ENCODE measurements around the gene TMEM131L. TPM values are rescaled to one million over a fixed set of nuclear protein-coding genes. Genes with fewer than 3 reads are reported as not detected.

TMEM131L gene
- total and polyA plus RNA-seq, 2 donors (not counting 3 experiments of a cell fraction or from before 2014, with no cell fraction given): 7.7 to 21.2 TPM

DNA sequence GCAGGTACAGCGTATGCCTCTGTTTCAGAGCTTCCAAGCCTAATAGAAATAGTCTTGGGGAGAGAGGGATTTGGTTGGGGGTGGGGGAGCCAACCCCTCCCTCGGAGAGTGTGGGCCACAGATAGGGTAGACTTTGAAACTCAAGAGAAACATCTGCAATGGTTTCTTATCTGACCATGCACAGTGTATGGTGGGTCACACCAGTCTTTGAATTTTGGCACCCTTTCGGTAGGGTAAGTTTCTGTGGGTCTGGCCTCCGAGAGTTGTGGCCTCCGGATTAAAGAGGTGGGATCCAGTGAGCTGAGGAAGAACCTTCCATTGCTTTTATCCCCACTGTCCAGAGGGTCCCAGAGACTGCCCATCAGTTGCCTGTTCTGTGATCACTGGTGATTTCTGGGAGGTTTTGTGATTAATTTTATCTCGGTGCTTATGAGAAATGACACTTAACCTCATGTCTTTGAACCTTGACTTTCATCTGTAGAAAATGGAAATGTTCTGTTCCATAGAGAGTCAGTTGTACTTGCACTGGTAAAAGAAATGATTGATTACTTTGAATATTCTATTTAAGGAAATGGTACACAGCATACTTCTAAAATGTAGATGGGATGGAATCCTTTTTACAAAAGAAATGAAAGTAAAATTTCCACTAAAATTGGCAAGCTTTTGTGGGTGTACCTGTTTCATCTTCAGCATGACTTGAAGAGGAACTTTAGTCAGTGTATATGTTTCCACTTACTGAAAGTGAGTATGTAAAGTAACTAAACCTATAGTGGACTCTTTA lies 62.7 kb downstream of the TMEM131L start:
- Histone ChIP-seq H3K4me1 (ENCODE audit: control insufficient read depth, extremely low read depth, insufficient read depth, low read length) (peaks cover 25% of the 10 kb centered on the region), H2AFZ (ENCODE audit: low read depth, low read length) (no peak overlapping the region), H3K36me3 (ENCODE audit: control insufficient read depth in 2 of 2, extremely low read depth in 1 of 2, insufficient read depth in 2 of 2, low read length in 2 of 2) (no peaks in the 10 kb centered on the region), H3K9ac (replicated peaks; ENCODE audit: extremely low read depth, insufficient read depth, low read length) (no peak overlapping the region), H3K9me1 (replicated peaks; ENCODE audit: control insufficient read depth, extremely low read depth, insufficient read depth, low read length) (no peaks in the 10 kb centered on the region), H3K79me2 (ENCODE audit: control insufficient read depth, insufficient read depth, low read length) (no peaks in the 10 kb centered on the region), H3K4me2 (ENCODE audit: insufficient read depth, low read length) (no peak overlapping the region), H3K27me3 (ENCODE audit: control insufficient read depth in 2 of 2, insufficient read depth in 2 of 2, low read length in 2 of 2) (no peaks in the 10 kb centered on the region), H3K27ac (ENCODE audit: insufficient read depth, low read depth, low read length) (no peak overlapping the region), H3K4me3 (replicated peaks in 1 of 3; ENCODE audit: insufficient read depth in 1 of 3, low read depth in 1 of 3, low read length in 3 of 3) (no peak overlapping the region), H4K20me1 (replicated peaks; ENCODE audit: control insufficient read depth, extremely low read depth, insufficient read depth, low read length) (peaks cover 2% of the 10 kb centered on the region), H3K9me3 (replicated peaks; ENCODE audit: control insufficient read depth, insufficient read depth, low read length) (no peaks in the 10 kb centered on the region)
- no peak for FAIRE-seq
- no TSS peak for BruUV-seq (replicated peaks)
- DNase-seq (ENCODE audit: low read depth, low spot score): no peak
- TF ChIP-seq POLR2A (IDR thresholded peaks at IDR 0.05; ENCODE audit: low read depth, low read length) (no peak), FOS (IDR thresholded peaks at IDR 0.05; ENCODE audit: borderline replicate concordance, insufficient read depth, low read length) (no peak)
- intact Hi-C loops (cut with micrococcal nuclease) (no loop called here), dilution Hi-C loops (cut with MboI; ENCODE audit: extremely low pct_ligation_motif_present, low sequenced_read_pairs) (no loop called here)
- ChIA-PET POLR2A (no interaction called here), CTCF (no interaction called here)

DNA sequence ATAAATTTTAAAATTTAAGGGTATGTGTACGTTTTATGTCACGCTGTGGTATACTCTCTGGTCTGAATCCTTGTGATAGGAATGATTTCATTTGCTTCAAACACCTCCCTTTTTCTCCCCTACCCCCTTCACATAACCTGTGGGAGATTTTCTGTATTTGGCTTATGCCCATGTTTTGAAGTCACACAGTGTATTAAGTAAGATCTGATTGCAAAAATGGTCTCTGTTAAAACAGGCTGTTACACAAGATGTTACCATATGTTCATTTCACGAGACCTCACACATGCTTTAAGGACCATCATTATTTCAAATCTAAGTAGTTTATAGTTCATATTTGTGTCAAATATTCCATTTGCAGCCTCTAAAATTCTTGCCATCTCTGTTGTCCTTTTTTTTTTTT lies 63.5 kb downstream of the TMEM131L start:
- H4K20me1 ChIP-seq (replicated peaks; ENCODE audit: control insufficient read depth, extremely low read depth, insufficient read depth, low read length): peaks cover 2% of the 10 kb centered on the region
- intact Hi-C loops (cut with micrococcal nuclease) (loop anchor here (2.0 to 5.0 kb wide), 3 partner anchors 15 to 42 kb away; no protein-coding TSS in a partner anchor), dilution Hi-C loops (cut with MboI; ENCODE audit: extremely low pct_ligation_motif_present, low sequenced_read_pairs) (no loop called here)
- peaks cover 25% of the 10 kb centered on the region for H3K4me1 ChIP-seq (ENCODE audit: control insufficient read depth, extremely low read depth, insufficient read depth, low read length)
- H3K9me3 ChIP-seq (replicated peaks; ENCODE audit: control insufficient read depth, insufficient read depth, low read length): no peaks in the 10 kb centered on the region
- FAIRE-seq (no peak), DNase-seq (ENCODE audit: low read depth, low spot score) (no peak)
- no peak overlapping the region for H3K4me2 ChIP-seq (ENCODE audit: insufficient read depth, low read length)
- H3K4me3 ChIP-seq (replicated peaks in 1 of 3; ENCODE audit: insufficient read depth in 1 of 3, low read depth in 1 of 3, low read length in 3 of 3): no peak overlapping the region
- H3K27ac ChIP-seq (ENCODE audit: insufficient read depth, low read depth, low read length): no peak overlapping the region
- H3K27me3 ChIP-seq (ENCODE audit: control insufficient read depth in 2 of 2, insufficient read depth in 2 of 2, low read length in 2 of 2): no peaks in the 10 kb centered on the region
- H3K36me3 ChIP-seq (ENCODE audit: control insufficient read depth in 2 of 2, extremely low read depth in 1 of 2, insufficient read depth in 2 of 2, low read length in 2 of 2): no peaks in the 10 kb centered on the region
- CTCF ChIA-PET: interaction anchor here (2.8 kb wide), 1 partner anchor 44 kb away, joined by 18 read pairs; no protein-coding TSS in a partner anchor
- no TSS peak for BruUV-seq (replicated peaks)
- H2AFZ ChIP-seq (ENCODE audit: low read depth, low read length): no peak overlapping the region
- no peaks in the 10 kb centered on the region for H3K9me1 ChIP-seq (replicated peaks; ENCODE audit: control insufficient read depth, extremely low read depth, insufficient read depth, low read length)
- H3K9ac ChIP-seq (replicated peaks; ENCODE audit: extremely low read depth, insufficient read depth, low read length): no peak overlapping the region
- H3K79me2 ChIP-seq (ENCODE audit: control insufficient read depth, insufficient read depth, low read length): no peaks in the 10 kb centered on the region
- POLR2A ChIA-PET: no interaction called here
- TF ChIP-seq POLR2A (IDR thresholded peaks at IDR 0.05; ENCODE audit: low read depth, low read length) (no peak), MYC (IDR thresholded peaks at IDR 0.05; ENCODE audit: low read depth, low read length) (no peak), JUN (IDR thresholded peaks at IDR 0.05; ENCODE audit: borderline replicate concordance, insufficient read depth, insufficient read length, low read depth) (no peak), FOS (IDR thresholded peaks at IDR 0.05; ENCODE audit: borderline replicate concordance, insufficient read depth, low read length) (no peak)

Data from endothelial cell of umbilical vein (primary cell).